ENCODE results near the gene ABHD16B.

The ABHD16B gene

DNA sequence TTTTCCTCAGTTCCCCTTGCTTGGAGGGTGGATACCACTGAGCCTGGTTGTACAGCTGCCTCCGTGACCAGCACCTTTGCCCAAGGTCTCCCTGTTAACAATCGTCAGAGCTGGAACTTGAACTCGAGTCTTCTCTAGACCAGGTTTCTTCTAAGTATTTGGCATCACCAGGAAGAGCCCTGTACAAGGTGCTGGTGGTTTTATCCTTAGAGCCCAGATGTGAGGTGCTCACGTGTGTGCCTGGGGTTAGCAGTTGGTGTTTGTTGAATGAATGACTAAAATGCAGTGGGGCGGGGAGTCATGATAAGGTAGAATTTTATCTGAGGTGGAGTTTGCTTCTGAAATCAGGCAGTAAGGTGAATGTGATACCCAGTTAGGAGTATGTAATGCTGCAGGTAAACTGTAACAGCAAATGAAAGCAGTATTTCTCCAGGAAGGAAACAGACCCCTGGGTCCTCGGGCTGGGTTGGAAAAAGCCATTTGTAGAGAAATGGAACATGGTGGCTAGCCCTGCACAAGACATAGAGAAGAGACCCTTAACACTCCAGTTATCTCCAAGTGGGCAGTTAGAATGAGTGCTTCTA is 36.8 kb downstream of the ABHD16B start:
- DNase-seq: no peak

DNA sequence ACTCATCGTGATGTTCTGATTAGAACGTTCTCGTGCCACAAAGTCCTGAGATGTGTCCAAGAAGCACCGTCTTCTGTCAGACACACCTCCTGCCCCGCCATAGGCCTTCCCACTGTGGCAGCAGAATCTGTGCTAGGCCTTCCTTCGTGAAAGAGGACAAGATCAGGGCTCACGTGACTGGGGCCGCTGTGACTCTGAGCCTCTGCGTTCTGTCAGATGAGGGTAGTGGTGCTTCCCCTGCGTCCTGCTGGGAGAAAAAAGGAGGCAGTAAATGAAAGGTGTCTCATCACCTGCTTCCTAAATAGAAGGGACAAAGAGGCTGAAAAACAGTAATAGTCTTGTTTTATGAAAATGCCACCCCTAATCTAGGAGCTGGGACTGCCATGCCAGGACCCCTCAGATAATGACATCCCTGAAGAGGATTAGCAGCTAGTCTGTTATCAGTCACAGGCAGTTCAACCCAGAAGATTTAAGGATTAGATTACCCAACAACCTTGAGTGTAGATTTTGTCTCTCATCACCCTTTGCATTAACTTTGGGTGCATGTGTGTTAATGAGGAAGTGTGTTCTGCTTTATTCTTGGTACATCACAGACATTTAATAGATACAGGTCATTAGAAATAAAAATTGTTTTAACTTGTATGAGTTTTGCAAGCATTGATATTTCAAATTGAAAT is 37.7 kb downstream of the ABHD16B start:
- no peak for DNase-seq

DNA sequence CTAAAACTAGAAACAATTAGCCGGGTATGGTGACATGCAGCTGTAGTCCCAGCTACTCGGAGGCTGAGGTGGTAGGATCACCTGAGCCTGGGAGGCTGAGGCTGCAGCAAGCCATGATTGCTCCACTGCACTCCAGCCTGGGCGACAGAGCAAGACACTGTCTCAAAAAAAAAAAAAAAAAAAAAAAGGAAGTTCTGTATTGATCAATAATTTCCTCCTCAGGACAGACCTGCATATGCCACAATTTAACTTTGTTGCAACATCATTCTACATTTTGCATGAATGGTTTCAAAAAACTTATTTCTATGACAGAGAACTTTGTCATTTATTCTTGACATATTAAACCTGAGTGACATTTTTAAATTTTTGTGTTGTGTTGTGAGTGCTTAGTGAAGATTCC is 39.1 kb downstream of the ABHD16B start:
- no peak for DNase-seq

GRCh38 chr20:63903796-63904561 is 42.7 kb downstream of the ABHD16B start:
- DNase-seq: no peak

DNA sequence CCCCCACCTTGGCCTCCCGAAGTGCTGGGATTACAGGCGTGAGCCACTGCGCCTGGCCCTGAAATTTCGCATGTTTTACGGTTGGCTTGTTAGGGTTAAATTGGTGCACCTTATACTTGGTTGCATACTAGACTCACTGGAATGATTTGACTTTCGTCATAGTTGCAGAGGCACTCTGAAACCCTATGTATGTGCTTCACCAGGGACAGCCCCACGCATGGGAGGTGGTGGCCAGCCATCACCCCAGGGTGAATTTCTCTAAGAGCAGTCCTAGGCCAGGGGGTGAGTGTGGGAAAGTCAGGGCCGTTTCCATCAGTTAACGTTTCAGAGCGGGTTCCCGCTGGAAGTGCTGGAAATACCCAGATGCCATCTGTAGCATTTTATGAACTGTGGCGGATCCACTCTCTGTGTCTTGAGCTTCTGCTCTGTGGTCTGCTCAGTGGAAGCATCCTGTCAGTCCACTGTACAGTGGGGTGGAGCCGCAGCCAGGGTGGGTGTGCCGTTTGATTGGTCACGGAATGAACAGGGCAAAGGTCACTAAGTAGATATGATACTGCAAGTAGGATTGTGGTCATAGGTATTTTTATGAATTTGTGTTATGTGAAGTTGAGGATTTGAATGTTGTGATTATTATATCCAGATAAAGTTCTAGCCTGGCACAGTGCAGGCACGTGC is 46.8 kb downstream of the ABHD16B start:
- DNase-seq: no peak

DNA sequence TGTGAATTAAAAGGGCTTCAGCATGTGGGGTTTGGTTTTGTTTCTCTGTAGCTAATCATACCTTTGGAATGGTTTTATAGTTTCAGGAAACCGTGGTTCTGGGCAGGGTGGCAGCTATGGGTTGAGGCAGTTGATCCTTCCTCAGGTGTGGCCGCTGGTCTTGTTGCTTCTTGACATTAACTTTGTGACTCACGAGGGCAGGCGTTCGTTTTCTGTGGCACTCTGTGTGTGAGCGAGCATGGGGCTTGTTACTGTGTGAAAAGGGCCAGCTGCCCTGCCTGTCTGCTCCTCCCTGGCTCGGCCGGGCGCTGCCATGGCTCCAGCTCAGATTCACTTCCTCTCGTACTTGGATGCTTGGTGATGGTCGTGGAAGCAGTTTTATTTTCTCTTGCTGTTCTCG is 49.9 kb downstream of the ABHD16B start:
- no peak for DNase-seq

Data from NCI-H446 (cell line).